Left forelimb (tissue), 1 donor: ENCODE results near the gene BACH2.

Experiments
- DNase-seq: peaks from one replicate; pipeline ENCODE4 v3.0.0-alpha.2; 2018; ENCODE audit warnings: low spot score

Gene BACH2

GRCh38 chr6:89888138-89888514, 408.5 kb downstream of the BACH2 start:
- no peak for DNase-seq

GRCh38 chr6:89887452-89888137, 409.0 kb downstream of the BACH2 start:
- peak; percentile 66 for DNase-seq

GRCh38 chr6:89886378-89887120, 410.1 kb downstream of the BACH2 start:
- DNase-seq = no peak
